Fibroblast of the aortic adventitia (primary cell): ENCODE data around the gene COG6. TPM values are rescaled to one million over a fixed set of nuclear protein-coding genes. Genes with fewer than 3 reads are reported as not detected.

ENCODE experiments used
- DNase-seq: peaks from one replicate; pipeline ENCODE4 v3.0.0-alpha.2; 2010; ENCODE audit warnings: low read depth
- H3K4me3 ChIP-seq: 2 replicates; pipeline ENCODE4 v1.5.1; 2011; ENCODE audit warnings: low read depth, mild to moderate bottlenecking, control low read depth, low read length, moderate library complexity
- total RNA-seq: library from RNA; depleted of rRNA; stranded (reverse); fragments of >200 nt; gene quantifications from 2 replicates; pipeline ENCODE4 v1.2.3, GENCODE V29; 2012; ENCODE audit warnings: low replicate concordance
- TF ChIP-seq, protein P1 (sequence below): IDR thresholded peaks from 2 replicates; pipeline ENCODE4 v1.5.1; 2011; ENCODE audit warnings: mild to moderate bottlenecking, low read length, control low read depth, inconsistent platforms; ENCODE audit not compliant: insufficient read depth

Gene COG6
- total RNA-seq, 1 donor, result 41.4 TPM

DNA sequence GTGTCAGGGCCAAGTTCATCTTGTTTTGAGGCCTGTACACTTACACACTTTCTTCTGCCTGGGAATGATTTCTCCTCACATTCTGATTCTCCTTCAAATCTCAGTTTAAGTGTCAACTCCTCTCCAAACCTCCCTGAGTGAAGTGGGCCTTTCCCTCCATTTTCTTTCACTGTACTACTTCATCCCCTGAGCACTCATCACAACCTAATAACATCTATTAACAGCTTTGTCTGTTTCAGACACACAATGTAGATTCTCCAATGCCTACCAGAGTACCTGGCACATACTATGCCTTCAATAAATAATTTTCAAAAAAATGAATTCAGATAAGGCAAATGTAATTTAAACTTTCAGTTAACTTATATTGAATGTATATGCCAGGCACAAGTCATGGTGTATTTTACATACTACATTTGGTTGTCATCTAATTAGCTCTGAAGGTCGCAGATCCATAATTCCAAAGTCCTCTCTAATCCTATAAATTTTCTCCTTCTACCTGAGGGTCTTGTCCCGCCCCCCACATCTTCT is 357 bp upstream of the COG6 start:
- DNase-seq, result no peak
- H3K4me3 ChIP-seq, result peak overlapping the region; percentile 94
- TF ChIP-seq, protein P1, sequence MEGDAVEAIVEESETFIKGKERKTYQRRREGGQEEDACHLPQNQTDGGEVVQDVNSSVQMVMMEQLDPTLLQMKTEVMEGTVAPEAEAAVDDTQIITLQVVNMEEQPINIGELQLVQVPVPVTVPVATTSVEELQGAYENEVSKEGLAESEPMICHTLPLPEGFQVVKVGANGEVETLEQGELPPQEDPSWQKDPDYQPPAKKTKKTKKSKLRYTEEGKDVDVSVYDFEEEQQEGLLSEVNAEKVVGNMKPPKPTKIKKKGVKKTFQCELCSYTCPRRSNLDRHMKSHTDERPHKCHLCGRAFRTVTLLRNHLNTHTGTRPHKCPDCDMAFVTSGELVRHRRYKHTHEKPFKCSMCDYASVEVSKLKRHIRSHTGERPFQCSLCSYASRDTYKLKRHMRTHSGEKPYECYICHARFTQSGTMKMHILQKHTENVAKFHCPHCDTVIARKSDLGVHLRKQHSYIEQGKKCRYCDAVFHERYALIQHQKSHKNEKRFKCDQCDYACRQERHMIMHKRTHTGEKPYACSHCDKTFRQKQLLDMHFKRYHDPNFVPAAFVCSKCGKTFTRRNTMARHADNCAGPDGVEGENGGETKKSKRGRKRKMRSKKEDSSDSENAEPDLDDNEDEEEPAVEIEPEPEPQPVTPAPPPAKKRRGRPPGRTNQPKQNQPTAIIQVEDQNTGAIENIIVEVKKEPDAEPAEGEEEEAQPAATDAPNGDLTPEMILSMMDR, result no peak

DNA sequence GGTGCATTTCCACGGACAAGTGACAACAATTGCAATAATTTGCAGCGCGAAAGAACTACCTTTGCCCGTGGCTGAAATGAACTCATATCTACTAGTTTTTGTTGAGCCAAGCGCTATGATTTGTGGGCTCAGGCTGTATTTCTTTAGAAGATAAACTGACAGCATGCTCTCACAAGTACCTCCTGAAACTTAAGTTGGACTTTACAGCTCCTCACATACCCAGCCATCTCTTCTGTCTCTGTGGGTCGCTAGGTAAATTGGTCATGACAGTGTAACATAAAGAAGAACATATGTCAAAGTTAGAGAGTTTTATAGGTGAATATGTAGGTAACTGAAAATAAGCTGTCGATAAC is 839 bp downstream of the COG6 start:
- peak; percentile 15 for DNase-seq
- peak overlapping the region; percentile 94 for H3K4me3 ChIP-seq
- TF ChIP-seq, protein P1, result no peak

DNA sequence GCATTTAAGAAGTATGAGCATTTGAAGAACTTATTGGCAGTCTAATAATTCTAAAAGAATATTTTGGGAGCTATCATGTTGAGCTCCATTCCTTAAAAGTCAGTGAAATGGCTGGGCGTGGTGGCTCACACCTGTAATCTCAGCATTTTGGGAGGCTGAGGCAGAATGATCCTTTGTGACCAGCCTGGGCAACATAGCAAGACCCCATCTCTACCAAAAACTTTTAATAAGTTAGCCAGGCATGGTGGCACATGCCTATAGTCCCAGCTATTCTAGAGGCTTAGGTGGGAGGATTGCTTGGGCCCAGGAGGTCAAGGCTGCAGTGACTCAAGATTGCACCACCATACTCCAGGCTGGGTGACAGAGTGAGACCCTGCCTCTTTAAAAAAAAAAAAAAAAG is 8.0 kb downstream of the COG6 start:
- TF ChIP-seq, protein P1, result no peak
- DNase-seq, result no peak
- H3K4me3 ChIP-seq, result no peak overlapping the region

DNA sequence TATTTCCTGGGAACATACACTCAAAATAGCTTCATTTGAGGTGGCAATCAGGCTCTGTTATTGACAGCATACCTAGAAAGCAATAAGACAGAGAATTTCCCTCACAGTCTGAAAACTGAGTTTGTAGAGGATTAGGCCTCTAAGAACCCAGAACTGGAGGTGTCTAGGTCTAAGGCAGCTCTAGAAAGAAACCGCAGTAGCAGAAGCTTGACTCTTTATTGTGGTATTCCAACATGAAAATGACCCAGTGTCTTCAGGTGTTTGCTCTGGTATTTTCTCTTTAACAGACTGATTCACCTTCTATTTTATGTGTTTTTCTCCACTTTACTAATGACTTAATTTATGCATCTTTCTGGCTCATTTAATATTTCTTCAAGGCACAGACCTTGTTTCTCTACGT is 8.5 kb downstream of the COG6 start:
- TF ChIP-seq, protein P1, result no peak
- H3K4me3 ChIP-seq, result no peak overlapping the region
- DNase-seq, result no peak

DNA sequence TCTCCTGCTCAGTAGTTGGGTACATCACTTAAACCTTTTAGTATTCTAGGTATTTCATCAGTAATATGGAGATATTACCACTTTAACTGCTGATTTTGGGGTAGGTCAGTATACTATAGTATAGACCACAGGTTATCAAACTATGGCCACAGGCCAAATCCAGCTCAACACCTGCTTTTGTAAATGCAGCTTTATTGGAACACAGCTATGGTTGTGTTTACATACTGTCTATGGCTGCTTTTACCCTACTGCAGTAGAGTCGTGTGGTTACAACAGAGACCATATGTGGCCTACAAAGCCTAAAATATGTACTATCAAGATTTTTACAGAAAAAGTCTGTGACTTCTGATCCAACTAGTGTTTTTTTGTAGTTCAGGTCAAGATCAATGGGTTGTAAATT is 10.3 kb downstream of the COG6 start:
- TF ChIP-seq, protein P1, result no peak
- DNase-seq, result no peak
- H3K4me3 ChIP-seq, result no peak overlapping the region

DNA sequence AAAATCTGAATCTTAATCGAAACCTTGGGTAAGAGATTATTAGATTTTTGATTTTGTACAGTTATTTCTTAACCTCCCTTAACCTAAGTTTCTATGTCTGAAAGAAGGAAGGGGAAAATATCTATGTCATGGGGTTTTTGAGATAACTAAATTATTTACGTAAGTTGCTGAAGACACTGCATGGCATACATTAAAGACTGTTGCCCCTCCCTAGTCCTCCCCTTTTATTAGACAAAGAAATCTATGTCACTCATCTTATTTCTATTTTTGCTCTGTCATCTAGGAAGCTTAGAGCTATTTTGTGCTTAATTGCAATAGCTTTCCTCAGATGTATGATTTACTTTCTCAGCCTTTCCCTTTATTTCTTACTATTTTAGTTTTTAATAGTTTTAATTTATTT is 15.0 kb downstream of the COG6 start:
- no peak for DNase-seq
- H3K4me3 ChIP-seq, result no peak overlapping the region
- TF ChIP-seq, protein P1, result no peak
